HEK293 (cell line): Measurements from ENCODE around the gene FBXO28.

Source experiments
- CTCF ChIA-PET: fragments of 350-600 bp; formaldehyde crosslinking; extraction: SDS; loops from one replicate; lab custom pipeline; 2021; ENCODE audit warnings: antibody characterized with exemption; lab: Yijun Ruan, JAX
- POLR2A ChIA-PET: fragments of 300-600 bp; formaldehyde crosslinking; extraction: SDS; loops from one replicate; lab custom pipeline; 2020; ENCODE audit warnings: antibody characterized with exemption, inconsistent platforms; lab: Yijun Ruan, JAX
- H3K27ac ChIP-seq: fragments of 200-500 bp; sonication (Bioruptor generic); 2 replicates; pipeline ENCODE4 v1.5.1; 2014; ENCODE audit warnings: low read depth, low read length, control low read depth, inconsistent platforms; ENCODE audit errors: extremely low read depth
- H3K36me3 ChIP-seq, 2 experiments: fragments of 200-500 bp in 1 of 2; sonication (Bioruptor generic) in 1 of 2; 1 replicate in 1 of 2; 2 replicates in 1 of 2; pipeline ENCODE4 v1.5.1; 2014 to 2017; ENCODE audit warnings: inconsistent platforms in 2 of 2, low read length in 2 of 2; ENCODE audit not compliant: control insufficient read depth in 2 of 2, insufficient read depth in 1 of 2
- H3K4me1 ChIP-seq: fragments of 200-500 bp; sonication (Bioruptor generic); 2 replicates; pipeline ENCODE4 v1.5.1; 2014; ENCODE audit warnings: mild to moderate bottlenecking, low read length, inconsistent platforms; ENCODE audit not compliant: control insufficient read depth, insufficient read depth
- H3K4me3 ChIP-seq: 2 replicates; pipeline ENCODE4 v1.5.1; 2011; ENCODE audit warnings: low read depth, mild to moderate bottlenecking, control low read depth, low read length, moderate library complexity
- H3K9me3 ChIP-seq: fragments of 200-500 bp; sonication (Bioruptor generic); 2 replicates; pipeline ENCODE4 v1.5.1; 2014; ENCODE audit warnings: low read depth, low read length, inconsistent platforms; ENCODE audit not compliant: control insufficient read depth, insufficient read depth
- GLI2 ChIP-seq: fragments of 450-650 bp; formaldehyde crosslinking; IDR thresholded peaks from 2 replicates; pipeline ENCODE4; 2017; ENCODE audit warnings: missing biosample characterization, missing genetic modification characterization, low read depth, borderline replicate concordance
- GLIS1 ChIP-seq: fragments of 450-650 bp; formaldehyde crosslinking; IDR thresholded peaks from 2 replicates; pipeline ENCODE4 v1.5.1; 2016; ENCODE audit warnings: missing biosample characterization, missing genetic modification characterization
- IKZF3 ChIP-seq: fragments of 450-650 bp; IDR thresholded peaks from 2 replicates; pipeline ENCODE4 v1.5.0; 2018; ENCODE audit warnings: missing biosample characterization, mild to moderate bottlenecking, missing genetic modification characterization, moderate library complexity
- KLF1 ChIP-seq: fragments of 450-650 bp; formaldehyde crosslinking; IDR thresholded peaks from 2 replicates; pipeline ENCODE4 v1.5.1; 2016; ENCODE audit warnings: missing biosample characterization, missing genetic modification characterization
- KLF17 ChIP-seq: fragments of 450-650 bp; formaldehyde crosslinking; IDR thresholded peaks from 2 replicates; pipeline ENCODE4 v1.5.1; 2016; ENCODE audit warnings: missing biosample characterization, missing genetic modification characterization
- MEIS1 ChIP-seq: sonication (generic); formaldehyde crosslinking; IDR thresholded peaks from 2 replicates; pipeline ENCODE4 v1.8.1; 2022; ENCODE audit warnings: missing genetic modification reagents, mild to moderate bottlenecking, borderline replicate concordance
- MYNN ChIP-seq: fragments of 450-650 bp; formaldehyde crosslinking; IDR thresholded peaks from 2 replicates; pipeline ENCODE4 v1.5.1; 2016; ENCODE audit warnings: missing biosample characterization, missing genetic modification characterization, borderline replicate concordance
- PRDM10 ChIP-seq: fragments of 450-650 bp; formaldehyde crosslinking; IDR thresholded peaks from 2 replicates; pipeline ENCODE4 v1.5.1; 2016; ENCODE audit warnings: missing biosample characterization, missing genetic modification characterization
- SP2 ChIP-seq: fragments of 450-650 bp; formaldehyde crosslinking; IDR thresholded peaks from 2 replicates; pipeline ENCODE4 v1.5.1; 2016; ENCODE audit warnings: missing biosample characterization, missing genetic modification characterization
- ZBTB11 ChIP-seq: fragments of 450-650 bp; formaldehyde crosslinking; conservative IDR thresholded peaks from 2 replicates; pipeline ENCODE4 v1.5.1; 2016; ENCODE audit warnings: low read depth, missing biosample characterization, missing genetic modification characterization
- ZBTB20 ChIP-seq: fragments of 450-650 bp; formaldehyde crosslinking; IDR thresholded peaks from 2 replicates; pipeline ENCODE4 v1.5.1; 2016; ENCODE audit warnings: missing biosample characterization, missing genetic modification characterization
- ZEB2 ChIP-seq: fragments of 450-650 bp; formaldehyde crosslinking; IDR thresholded peaks from 2 replicates; pipeline ENCODE4 v1.5.1; 2016; ENCODE audit warnings: missing biosample characterization, missing genetic modification characterization
- ZFP37 ChIP-seq: fragments of 450-650 bp; formaldehyde crosslinking; IDR thresholded peaks from 2 replicates; pipeline ENCODE4 v1.5.1; 2016; ENCODE audit warnings: missing biosample characterization, missing genetic modification characterization
- ZNF146 ChIP-seq: fragments of 450-650 bp; formaldehyde crosslinking; IDR thresholded peaks from 2 replicates; pipeline ENCODE4 v1.5.1; 2016; ENCODE audit warnings: missing biosample characterization, missing genetic modification characterization
- ZNF280C ChIP-seq: fragments of 450-650 bp; formaldehyde crosslinking; IDR thresholded peaks from 2 replicates; pipeline ENCODE4 v1.5.1; 2016; ENCODE audit warnings: missing biosample characterization, missing genetic modification characterization
- ZNF324 ChIP-seq: fragments of 450-650 bp; formaldehyde crosslinking; IDR thresholded peaks from 2 replicates; pipeline ENCODE4 v1.5.1; 2016; ENCODE audit warnings: missing biosample characterization, missing genetic modification characterization
- ZNF335 ChIP-seq: fragments of 450-650 bp; formaldehyde crosslinking; conservative IDR thresholded peaks from 2 replicates; pipeline ENCODE4 v1.5.1; 2016; ENCODE audit warnings: missing biosample characterization, missing genetic modification characterization
- ZNF488 ChIP-seq: fragments of 450-650 bp; formaldehyde crosslinking; IDR thresholded peaks from 2 replicates; pipeline ENCODE4 v1.5.1; 2016; ENCODE audit warnings: missing biosample characterization, missing genetic modification characterization
- ZNF549 ChIP-seq: fragments of 450-650 bp; IDR thresholded peaks from 2 replicates; pipeline ENCODE4 v1.5.1; 2018; ENCODE audit warnings: missing biosample characterization, missing genetic modification characterization, mild to moderate bottlenecking, inconsistent platforms, moderate library complexity
- ZNF561 ChIP-seq: fragments of 450-650 bp; IDR thresholded peaks from 2 replicates; pipeline ENCODE4 v1.5.1; 2018; ENCODE audit warnings: missing biosample characterization, missing genetic modification characterization, borderline replicate concordance
- ZNF596 ChIP-seq: fragments of 450-650 bp; IDR thresholded peaks from 2 replicates; pipeline ENCODE4 v1.5.0; 2018; ENCODE audit warnings: missing biosample characterization, mild to moderate bottlenecking, missing genetic modification characterization, moderate library complexity
- ZNF639 ChIP-seq: fragments of 450-650 bp; formaldehyde crosslinking; IDR thresholded peaks from 2 replicates; pipeline ENCODE4 v1.5.1; 2016; ENCODE audit warnings: missing biosample characterization, missing genetic modification characterization
- ZNF677 ChIP-seq: fragments of 450-650 bp; IDR thresholded peaks from 2 replicates; pipeline ENCODE4 v1.5.0; 2018; ENCODE audit warnings: missing biosample characterization, mild to moderate bottlenecking, missing genetic modification characterization, moderate library complexity
- ZNF785 ChIP-seq: fragments of 450-650 bp; formaldehyde crosslinking; IDR thresholded peaks from 2 replicates; pipeline ENCODE4 v1.5.1; 2016; ENCODE audit warnings: missing biosample characterization, missing genetic modification characterization

Gene FBXO28

GRCh38 chr1:224183591-224184312, 69.8 kb downstream of the FBXO28 start:
- H3K4me1 ChIP-seq, result peaks cover 3% of the 10 kb centered on the region; the same call in 1 of the 2 replicates
- H3K36me3 ChIP-seq, result peaks cover 30 to 36% of the 10 kb centered on the region in 2 experiments
- CTCF ChIA-PET, result interaction anchor here (0.6 to 1.1 kb wide), 2 partner anchors 14 to 698 kb away, joined by 4 to 6 read pairs; no protein-coding TSS in a partner anchor
- peak overlapping the region; percentile 72 for H3K4me3 ChIP-seq
- POLR2A ChIA-PET, result interaction anchor here (1.0 to 4.0 kb wide), 14 partner anchors 9 to 339 kb away, joined by 3 to 40 read pairs (median 4); partner anchors contain the start of gene NVL
- peak overlapping the region; percentile 99 for H3K27ac ChIP-seq
- H3K9me3 ChIP-seq, result no peaks in the 10 kb centered on the region
- TF ChIP-seq ZNF488 (no peak), ZNF146 (0 out of 2 replicates have a peak, but pooled peaks have one; percentile 9), IKZF3 (tag by site-specific recombination) (peak; percentile 79), ZBTB20 (peak; percentile 93), ZNF785 (no peak), GLIS1 (tag by site-specific recombination) (peak; percentile 68), ZNF596 (tag by site-specific recombination) (no peak), ZBTB11 (tag by site-specific recombination) (0 out of 2 replicates have a peak, but pooled peaks have one; percentile 22), ZEB2 (tag by site-specific recombination) (peak; percentile 88; the same call in 1 of the 2 replicates), ZNF677 (tag by site-specific recombination) (peak; percentile 6; the same call in 1 of the 2 replicates), KLF17 (tag by site-specific recombination) (peak; percentile 71), PRDM10 (tag by site-specific recombination) (no peak), SP2 (tag by site-specific recombination) (peak; percentile 47), KLF1 (tag by site-specific recombination) (peak; percentile 90), ZNF324 (0 out of 2 replicates have a peak, but pooled peaks have one; percentile 46), ZNF549 (no peak), MEIS1 (CRISPR knock-in tag) (peak; percentile 9; the same call in 1 of the 2 replicates), MYNN (tag by site-specific recombination) (no peak), ZNF280C (tag by site-specific recombination) (no peak), ZNF335 (peak; percentile 100), GLI2 (tag by site-specific recombination) (no peak; the same call in 1 of the 2 replicates), ZFP37 (tag by site-specific recombination) (peak; percentile 92), ZNF639 (tag by site-specific recombination) (0 out of 2 replicates have a peak, but pooled peaks have one; percentile 34), ZNF561 (peak; percentile 70; the same call in 1 of the 2 replicates)
